ENCODE measurements around the gene RGS7. TPM values are rescaled to one million over a fixed set of nuclear protein-coding genes. Genes with fewer than 3 reads are reported as not detected.

RGS7 gene
- total and polyA plus RNA-seq, 2 of the 8 experiments (the other 6 are each of a cell fraction or from before 2014, with no cell fraction given) = 1.6 to 3.0 TPM

DNA sequence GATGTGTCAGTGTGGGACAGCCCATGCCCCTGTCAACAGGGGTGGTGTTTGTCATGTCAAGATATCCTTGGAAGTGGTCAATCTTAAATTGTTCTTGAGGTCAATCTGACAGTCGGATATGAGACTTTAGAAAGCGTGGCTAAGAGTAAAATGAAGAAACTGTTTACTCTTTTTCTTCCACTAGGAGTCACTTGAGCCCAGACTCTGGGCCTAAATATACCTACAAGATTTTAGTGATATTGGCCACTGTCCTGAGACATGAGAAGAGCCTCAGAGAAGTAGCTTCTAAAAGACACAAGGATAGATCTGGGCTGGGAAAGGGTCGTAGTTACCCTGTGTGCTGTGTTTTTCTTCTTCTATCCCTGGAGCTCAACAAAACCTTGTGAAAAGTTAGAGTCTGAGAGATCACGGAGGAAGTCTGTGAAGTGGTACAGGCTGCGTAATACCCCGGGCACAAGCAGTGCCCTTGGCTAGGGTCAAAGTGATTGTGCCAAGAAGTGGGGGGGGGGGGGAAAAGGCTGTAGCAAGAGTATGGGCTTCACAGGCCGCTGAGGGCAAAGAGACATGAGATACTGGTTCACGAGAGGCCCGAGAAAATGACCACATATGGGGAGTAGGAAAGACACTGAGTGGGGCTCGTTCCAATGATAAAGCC, 389.8 kb downstream of the RGS7 start:
- peaks cover 0 to 7% (median 3%) of the 10 kb centered on the region in 4 experiments; a peak in 3 of 7 replicates for H3K4me1 ChIP-seq (replicated peaks in 1 of 4; ENCODE audit: control insufficient read depth in 3 of 4, insufficient read depth in 4 of 4, low read length in 3 of 4)
- H3K79me1 ChIP-seq (ENCODE audit: low read depth, low read length) = no peaks in the 10 kb centered on the region
- H2BK12ac ChIP-seq (ENCODE audit: low read depth, low read length) = no peak overlapping the region; the same call in 1 of the 2 replicates
- FAIRE-seq (peak; percentile 70), DNase-seq (ENCODE audit: low read depth in 1 of 2, low spot score in 2 of 2) (no peak)
- H3K56ac ChIP-seq (replicated peaks; ENCODE audit: insufficient read length, low read depth, low read length) = no peak overlapping the region
- 86% methylated on average over 10 of the region's 10 CpGs; no CpG with 5 or more reads in 1 of the 2 experiments for WGBS, 2 experiments (ENCODE audit: extremely low coverage in 1 of 2, insufficient coverage in 1 of 2, insufficient read length in 1 of 2, insufficient replicate concordance in 2 of 2, low coverage in 1 of 2, low lambda C conversion rate in 2 of 2, missing lambda C conversion rate in 1 of 2)
- H4K5ac ChIP-seq (ENCODE audit: insufficient read length, low read depth, low read length) = no peak overlapping the region
- no peaks in the 10 kb centered on the region for H3K27me3 ChIP-seq (replicated peaks in 1 of 4; ENCODE audit: control insufficient read depth in 3 of 4, extremely low read depth in 1 of 4, insufficient read depth in 3 of 4, low read length in 3 of 4)
- ChIA-PET POLR2A (ENCODE audit: partially characterized antibody) (no interaction called here), CTCF (ENCODE audit: partially characterized antibody) (interaction anchor here (0.6 to 3.1 kb wide), 52 partner anchors 8 to 532 kb away, joined by 3 to 15 read pairs (median 4); no protein-coding TSS in a partner anchor)
- H3K36me3 ChIP-seq (ENCODE audit: control insufficient read depth in 2 of 4, insufficient read depth in 4 of 4, low read length in 3 of 4) = no peaks in the 10 kb centered on the region
- H2BK120ac ChIP-seq (replicated peaks; ENCODE audit: low read depth, low read length) = no peak overlapping the region
- no peak overlapping the region for H3K4ac ChIP-seq (replicated peaks; ENCODE audit: insufficient read length, low read depth, low read length)
- H3K23me2 ChIP-seq (ENCODE audit: low read depth, low read length) = no peaks in the 10 kb centered on the region
- no peak overlapping the region for H3K9ac ChIP-seq (replicated peaks in 1 of 4; ENCODE audit: extremely low read depth in 1 of 4, low read depth in 3 of 4, low read length in 3 of 4)
- no peaks in the 10 kb centered on the region for H4K20me1 ChIP-seq (replicated peaks in 1 of 2; ENCODE audit: control insufficient read depth in 1 of 2, insufficient read depth in 2 of 2, low read length in 2 of 2)
- no peak overlapping the region for H3K4me2 ChIP-seq (ENCODE audit: insufficient read depth in 1 of 2, low read depth in 2 of 2, low read length in 2 of 2)
- H3K14ac ChIP-seq (ENCODE audit: insufficient read length) = no peak overlapping the region
- H3K9me3 ChIP-seq (ENCODE audit: insufficient read depth in 2 of 2, low read depth in 1 of 2, low read length in 1 of 2) = no peaks in the 10 kb centered on the region
- no peaks in the 10 kb centered on the region for H3K79me2 ChIP-seq (ENCODE audit: control insufficient read depth in 1 of 2, insufficient read depth in 2 of 2, low read length in 2 of 2)
- H3K23ac ChIP-seq (ENCODE audit: insufficient read length) = no peak overlapping the region
- no peak overlapping the region for H2BK5ac ChIP-seq (ENCODE audit: low read depth, low read length)
- no peak overlapping the region for H2AK5ac ChIP-seq (ENCODE audit: low read depth, low read length)
- no peak overlapping the region for H2BK15ac ChIP-seq (ENCODE audit: low read length)
- H3K4me3 ChIP-seq (ENCODE audit: extremely low read depth in 1 of 4, insufficient read depth in 2 of 4, low read depth in 3 of 4, low read length in 4 of 4) = no peak overlapping the region
- peak overlapping the region; percentile 66; the same call in 1 of the 2 replicates for H2AFZ ChIP-seq (ENCODE audit: low read length)
- no peak overlapping the region for H3K18ac ChIP-seq (ENCODE audit: extremely low read depth, low read length)
- H4K8ac ChIP-seq (ENCODE audit: extremely low read depth, insufficient read depth, low read length) = no peak overlapping the region
- H2BK20ac ChIP-seq (ENCODE audit: low read length) = no peak overlapping the region
- H4K91ac ChIP-seq (replicated peaks; ENCODE audit: insufficient read length, low read length) = no peak overlapping the region
- H3K27ac ChIP-seq (ENCODE audit: low read depth, low read length) = no peak overlapping the region
- TF ChIP-seq RAD21 (IDR thresholded peaks at IDR 0.05 in 1 of 2, conservative IDR thresholded peaks at IDR 0.05 in 1 of 2; ENCODE audit: low read depth in 2 of 2, low read length in 2 of 2) (peak; percentile 91 to 92), KDM5A (IDR thresholded peaks at IDR 0.05; ENCODE audit: low read length) (no peak), RXRA (IDR thresholded peaks at IDR 0.05; ENCODE audit: insufficient read depth, low read depth, low read length) (no peak), EGR1 (IDR thresholded peaks at IDR 0.05; ENCODE audit: borderline replicate concordance, low read depth, low read length) (no peak), GABPA (IDR thresholded peaks at IDR 0.05; ENCODE audit: borderline replicate concordance, insufficient read depth, low read length) (no peak), ZNF274 (IDR thresholded peaks at IDR 0.05; ENCODE audit: borderline replicate concordance, extremely low read depth, low read length) (no peak), BACH1 (IDR thresholded peaks at IDR 0.05; ENCODE audit: low read length) (no peak), POLR2AphosphoS5 (IDR thresholded peaks at IDR 0.05; ENCODE audit: low read depth, low read length) (no peak), SP2 (IDR thresholded peaks at IDR 0.05; ENCODE audit: low read length) (no peak)
- TF ChIP-seq, protein P1, sequence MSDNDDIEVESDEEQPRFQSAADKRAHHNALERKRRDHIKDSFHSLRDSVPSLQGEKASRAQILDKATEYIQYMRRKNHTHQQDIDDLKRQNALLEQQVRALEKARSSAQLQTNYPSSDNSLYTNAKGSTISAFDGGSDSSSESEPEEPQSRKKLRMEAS (IDR thresholded peaks at IDR 0.05) = no peak
